GM21367 (cell line): Measurements from ENCODE around the gene KIRREL1.

Experiments
- ATAC-seq: cut with Tn5 transposase; IDR thresholded peaks from one replicate; pipeline ENCODE4 v1.9.1; 2021; ENCODE audit not compliant: unreplicated experiment

KIRREL1 gene

DNA sequence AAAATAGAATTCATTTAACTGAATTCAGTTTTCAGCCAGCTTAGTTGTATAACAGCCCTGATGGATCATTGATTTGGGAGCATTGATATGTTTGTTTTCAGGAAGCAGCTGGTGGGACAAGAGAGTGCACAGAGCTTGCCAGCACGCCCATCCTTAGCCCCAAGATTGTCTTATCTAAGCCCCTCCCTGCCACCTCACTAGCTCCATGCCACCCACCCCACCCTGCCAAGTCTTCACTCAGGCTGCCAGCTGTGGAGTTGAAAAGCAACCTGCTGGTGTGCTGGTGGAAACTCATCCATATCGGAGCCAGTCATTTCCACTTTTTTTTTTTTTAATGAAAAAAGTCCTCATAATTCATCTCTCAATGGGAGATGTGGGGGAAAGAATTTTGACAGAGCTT lies 11.8 kb downstream of the KIRREL1 start:
- no peak for ATAC-seq

DNA sequence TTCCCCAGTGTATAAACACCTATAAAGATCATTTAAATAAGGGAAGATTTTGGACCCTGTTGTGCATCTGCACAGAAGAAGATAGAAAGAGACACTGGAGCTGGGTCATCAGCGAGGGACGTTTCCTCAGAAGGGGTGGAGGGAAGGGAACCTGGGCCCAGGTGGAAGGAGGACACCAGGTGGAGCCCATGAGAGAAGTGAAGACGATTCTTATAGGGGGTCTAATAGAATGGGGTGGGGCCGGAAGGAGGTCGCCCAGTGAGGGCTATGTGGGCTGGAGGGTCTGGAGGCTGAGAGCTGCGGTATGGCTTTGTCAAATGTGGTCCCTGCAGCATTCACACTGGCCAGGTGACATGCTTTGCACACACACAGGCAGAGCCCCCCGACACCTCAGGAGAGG lies 13.7 kb downstream of the KIRREL1 start:
- no peak for ATAC-seq

DNA sequence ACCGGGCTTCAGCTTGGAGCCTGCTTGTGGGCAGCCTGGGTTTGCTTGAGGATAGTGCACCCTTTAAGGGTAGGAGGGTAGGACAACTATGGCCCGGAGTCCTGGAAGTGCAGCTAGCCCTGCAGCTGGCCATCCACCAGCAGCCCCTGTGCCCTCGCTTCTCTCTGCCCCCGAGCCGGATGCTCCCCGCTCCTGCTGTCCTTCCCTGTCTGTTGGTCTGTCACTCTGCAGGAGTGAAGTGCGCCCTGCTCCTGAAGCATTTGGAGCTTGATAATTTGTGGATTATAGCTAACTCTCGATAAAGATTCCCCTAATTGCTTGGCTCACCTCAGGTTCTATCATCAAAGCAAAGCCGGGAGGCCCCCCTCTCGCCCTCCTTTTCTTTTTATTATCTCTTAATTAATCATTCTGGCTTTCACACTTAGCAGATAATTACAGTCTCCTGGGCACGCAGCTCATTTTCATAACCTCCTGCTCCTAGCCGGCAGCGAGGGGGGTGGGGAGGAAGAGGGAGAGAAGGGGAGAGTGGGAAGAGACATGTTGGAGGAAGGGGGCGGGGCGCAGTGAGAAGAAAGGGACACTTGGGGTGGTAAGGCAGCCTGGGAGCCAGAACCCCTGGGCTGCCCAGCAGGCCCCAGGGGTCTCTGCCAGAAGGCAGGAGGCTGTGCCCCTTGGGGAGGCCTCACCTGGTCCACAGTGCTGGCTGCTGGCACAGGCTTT lies 14.4 kb downstream of the KIRREL1 start:
- ATAC-seq: no peak

DNA sequence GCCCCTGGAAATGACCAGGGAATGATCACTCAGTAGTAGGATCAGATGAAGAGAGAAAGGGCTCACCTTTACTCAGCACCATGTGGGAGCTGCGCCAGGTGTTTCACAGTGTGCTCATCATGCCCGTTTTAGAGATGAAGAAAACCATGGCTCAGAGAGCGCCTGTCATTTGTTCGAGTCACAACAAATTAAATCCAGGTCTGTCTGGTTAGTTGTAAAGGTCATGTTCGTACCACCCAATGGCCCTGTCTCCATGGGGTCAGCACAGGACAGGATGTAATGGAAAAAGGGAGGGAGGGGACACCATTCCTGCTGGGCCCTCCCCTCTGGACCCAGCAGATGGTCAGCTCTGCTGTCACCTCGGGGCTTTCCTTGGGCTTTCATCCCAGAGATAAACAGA lies 15.2 kb downstream of the KIRREL1 start:
- no peak for ATAC-seq

DNA sequence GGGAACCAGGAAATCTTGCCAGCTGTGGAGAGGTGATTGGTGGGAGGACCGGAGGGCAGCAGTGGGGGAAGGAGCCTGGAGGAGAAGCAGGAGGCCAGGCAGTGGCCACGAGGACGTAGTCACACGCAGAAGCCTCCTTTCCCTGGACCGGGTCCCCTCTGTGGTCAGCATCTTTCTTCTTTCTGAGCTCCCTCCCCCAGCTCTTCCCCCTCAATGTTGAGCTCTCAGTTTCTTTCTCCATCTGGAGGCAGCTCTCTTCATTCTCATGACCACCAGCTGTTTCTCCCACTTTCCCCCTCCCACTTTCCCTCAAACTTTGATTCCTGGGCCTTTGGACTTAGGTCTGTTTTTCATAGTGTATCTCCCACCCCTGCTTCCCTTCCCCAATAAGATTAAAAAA lies 18.3 kb downstream of the KIRREL1 start:
- ATAC-seq: no peak

DNA sequence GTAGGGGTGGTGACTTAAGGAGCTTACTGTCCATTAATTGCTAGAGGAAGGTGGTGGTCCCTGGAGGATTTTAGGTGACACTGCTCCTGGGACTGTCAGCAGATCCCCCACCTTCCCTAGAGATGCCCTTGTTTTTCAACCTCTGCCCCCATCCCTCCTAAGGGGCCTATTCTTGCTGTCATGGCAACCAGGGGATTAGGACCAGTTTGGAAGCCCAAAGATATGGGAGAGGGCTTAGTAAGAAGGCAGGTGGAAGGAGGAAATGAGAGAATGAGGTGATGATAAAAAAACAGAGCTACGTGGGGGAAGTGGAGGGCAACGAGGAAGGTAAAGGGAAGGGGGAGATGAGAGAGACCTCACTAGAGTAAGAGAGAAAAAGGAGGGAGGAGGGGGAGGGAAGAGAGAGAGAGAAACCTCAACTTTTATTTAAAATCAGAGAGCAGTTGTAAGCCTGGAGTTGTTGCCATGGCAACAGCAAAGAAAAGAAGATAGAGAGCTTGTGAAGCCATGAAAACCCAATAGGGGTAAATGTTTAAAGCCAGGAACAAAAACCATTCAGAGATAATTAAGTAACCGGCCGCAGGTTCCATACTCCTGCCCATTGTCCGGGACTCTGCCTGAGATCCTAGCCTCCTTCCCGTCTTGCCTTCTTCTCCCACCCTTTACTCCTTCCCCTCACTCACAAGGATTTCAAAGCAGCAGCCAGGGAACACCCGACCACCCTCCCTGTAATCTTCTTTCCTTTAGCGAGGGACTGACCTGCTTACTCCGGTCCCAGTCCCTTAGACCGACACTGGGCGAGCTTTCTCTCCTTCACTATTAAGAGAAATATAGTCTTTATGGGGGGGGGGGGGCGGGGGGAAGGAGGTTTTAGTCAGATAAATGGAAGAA lies 20.6 kb downstream of the KIRREL1 start:
- ATAC-seq: no peak

DNA sequence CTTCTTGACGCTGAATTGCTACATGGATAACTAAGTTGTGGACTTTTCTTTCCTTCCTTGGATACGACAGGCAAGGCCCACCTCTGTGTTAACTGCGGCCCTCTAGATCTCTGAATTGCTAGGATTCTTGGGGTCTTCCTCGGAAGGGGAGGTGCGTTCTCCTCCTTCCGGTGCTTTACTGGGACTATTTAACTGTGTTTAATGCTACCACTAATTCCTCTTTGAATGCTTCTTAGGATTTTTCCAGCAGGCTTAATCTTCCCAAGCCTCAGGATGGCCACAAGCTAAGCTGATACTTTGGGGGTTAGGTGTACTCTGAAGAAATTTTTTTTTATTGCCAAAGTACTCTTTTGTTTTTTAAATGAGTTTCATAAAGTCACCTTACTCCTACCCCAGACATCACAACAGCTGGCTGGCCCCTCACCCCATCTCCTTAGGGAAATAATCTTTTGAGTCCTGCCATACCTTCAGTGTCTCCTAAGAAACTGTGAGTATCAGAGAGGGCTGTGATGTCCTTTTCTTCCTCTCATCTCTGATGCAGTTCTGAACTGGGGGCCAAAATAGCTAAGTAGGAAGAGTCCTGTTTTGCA lies 21.4 kb downstream of the KIRREL1 start:
- no peak for ATAC-seq

DNA sequence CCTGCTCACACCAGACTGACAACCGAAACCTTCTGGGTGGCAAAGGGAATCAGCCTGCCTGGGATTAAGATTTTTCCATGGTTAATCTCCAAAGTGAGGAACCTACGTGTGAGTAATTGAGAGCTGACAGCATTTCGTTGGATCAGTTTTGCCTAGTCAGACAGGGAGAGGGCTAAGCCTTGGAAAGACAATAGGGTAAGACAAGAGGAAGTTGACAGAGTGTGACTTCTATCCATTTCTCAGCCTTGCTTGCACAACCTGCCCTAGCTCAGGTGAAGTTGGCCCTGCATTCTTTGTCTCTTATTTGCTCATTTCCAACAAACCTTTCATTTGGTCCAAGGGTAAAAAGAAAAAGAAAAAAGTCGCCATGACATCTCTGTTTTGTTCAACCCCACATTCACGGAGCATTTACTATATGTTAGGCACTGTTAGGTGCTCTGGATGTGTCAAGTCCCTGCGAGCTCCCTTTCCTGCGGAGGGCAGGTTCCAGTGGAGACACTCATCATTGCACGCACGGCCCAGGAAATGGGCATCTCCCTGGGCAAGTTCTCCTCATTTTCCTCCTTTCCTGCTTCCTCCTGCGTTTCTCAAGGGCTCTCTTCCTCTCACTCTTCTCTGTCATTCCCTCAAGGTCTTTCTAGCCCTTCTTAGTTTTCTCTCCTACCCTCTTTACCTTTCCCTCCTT lies 23.3 kb downstream of the KIRREL1 start:
- no peak for ATAC-seq

DNA sequence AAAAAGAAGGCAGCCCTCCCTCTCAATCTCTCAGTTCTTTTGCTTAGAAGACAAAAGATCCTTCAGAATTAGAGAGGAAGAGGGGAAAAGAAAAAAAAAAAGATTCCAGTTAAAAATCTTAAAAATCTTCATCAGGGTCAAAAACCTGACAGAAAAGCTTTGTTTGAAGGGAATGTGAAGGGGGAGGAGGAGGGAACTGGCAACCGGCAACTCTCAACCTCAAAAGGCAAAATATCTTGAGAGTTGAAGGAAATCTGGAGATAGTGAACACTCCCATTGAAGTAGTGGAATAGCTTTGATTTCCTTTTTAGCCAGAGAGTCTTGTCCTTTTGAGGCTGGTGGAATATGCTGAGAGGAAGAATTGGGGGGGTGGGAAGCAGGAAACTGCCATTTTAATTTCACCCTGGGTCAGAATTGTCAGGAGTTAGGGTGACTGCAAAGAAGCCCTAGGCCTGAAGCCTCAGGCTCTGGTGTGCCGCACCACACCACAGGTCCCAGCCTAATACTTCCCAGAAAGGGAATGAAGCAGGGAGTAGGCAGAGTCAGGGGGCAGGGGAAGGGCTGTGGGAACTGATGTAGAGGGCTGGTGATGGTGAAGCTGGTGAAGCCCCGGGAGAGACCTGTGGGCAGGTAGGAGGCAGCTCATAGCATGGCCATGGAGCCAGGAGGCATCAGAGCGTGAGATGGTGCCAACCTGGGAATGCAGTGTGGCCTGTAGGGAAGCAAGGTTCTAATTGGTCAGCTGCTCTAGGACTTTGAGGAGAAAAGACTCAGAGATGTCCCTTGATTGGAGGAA lies 24.6 kb downstream of the KIRREL1 start:
- no peak for ATAC-seq

DNA sequence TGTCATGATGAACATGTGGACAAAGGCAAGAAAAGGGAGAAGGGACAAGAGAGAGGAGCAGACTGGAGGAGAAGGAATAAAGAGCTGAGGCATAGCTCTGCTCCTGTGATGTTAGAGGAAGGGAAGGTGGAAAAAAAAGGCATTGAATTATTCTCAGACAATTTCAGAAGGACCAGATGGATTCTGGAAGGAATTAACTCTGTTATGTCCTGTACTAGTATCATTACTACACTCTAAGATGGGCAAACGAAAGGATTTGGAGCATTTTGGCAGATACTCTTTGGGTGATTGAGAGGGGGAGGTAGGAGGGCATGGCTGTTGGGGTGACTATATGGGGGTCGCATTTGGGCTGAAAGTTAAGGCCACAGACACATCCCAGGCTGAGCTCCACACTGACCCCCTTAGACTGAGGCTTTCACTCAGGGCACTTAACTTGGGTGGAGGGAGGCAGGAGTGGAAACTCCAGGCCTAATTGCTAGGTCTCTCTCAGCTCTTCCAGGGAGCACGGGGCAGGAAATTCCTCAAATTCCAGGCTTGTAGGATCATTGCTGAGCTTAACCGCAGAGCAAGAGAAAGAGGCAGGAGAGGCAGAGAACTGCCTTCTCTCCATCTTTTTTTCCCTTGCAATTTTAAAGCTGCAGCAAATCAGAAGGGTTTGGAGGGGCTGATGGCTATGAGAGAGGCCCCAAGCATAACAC lies 25.9 kb downstream of the KIRREL1 start:
- no peak for ATAC-seq

DNA sequence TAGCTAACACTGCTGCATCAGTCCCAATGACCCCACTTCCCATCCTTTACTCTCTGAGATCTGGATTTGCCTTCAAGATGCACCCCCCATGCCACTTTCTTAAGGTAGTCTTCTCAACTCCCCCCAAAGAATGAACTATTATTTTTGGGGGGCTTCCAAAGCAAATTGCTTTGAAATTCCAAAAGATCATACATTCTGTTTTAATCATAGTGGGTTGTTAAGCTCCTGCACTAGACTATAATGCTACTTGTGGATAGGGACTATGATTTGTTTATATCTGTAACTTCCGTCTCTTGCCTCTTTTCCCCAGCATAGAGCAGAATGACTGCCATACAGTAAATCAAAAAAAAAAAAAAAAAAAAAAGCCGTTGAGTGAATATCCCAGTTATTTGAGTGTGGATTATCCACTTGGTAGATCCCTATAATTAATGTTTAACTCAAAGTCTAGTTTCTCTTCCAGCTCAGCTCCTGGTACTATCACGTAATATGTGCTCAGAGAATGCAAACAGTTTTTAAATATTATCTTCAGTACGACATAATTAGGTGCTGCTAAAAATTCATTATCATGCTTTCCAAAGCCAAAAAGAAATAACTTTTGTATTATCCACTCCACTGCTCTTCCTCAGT lies 26.9 kb downstream of the KIRREL1 start:
- ATAC-seq: no peak

DNA sequence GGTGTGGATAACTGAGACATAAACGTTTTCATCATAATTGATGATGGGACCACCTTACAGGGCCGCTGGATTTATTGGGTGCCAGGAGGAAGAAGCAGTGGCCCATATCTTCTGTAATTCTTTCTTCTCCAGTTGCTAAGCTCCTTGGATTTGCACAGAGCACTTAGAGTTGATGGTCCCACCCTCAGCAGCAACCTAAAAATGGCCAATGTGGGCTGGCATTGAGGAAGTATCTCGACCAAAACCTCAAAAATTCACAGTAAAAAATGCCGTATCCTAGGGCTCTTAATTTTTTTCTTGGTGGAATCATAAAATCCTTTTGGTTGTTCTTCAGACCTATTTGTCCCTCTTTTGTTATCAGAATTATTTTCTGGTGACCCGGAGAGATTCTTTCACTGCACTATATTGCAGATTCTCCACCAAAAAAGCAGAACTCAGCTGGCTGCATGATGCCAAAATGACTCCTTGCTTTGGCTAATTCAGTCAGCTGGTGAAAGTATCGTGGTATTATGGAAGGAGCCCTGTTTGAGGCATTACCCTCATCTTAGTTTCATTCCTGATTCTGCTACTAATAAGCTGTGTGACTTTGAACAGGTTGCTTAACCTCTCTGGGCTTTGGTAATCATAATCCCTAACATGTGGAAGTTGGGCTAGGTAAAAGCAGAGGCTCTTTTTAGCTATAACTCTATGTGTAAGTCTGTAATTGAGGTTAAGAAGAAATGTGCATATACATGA lies 27.6 kb downstream of the KIRREL1 start:
- no peak for ATAC-seq

DNA sequence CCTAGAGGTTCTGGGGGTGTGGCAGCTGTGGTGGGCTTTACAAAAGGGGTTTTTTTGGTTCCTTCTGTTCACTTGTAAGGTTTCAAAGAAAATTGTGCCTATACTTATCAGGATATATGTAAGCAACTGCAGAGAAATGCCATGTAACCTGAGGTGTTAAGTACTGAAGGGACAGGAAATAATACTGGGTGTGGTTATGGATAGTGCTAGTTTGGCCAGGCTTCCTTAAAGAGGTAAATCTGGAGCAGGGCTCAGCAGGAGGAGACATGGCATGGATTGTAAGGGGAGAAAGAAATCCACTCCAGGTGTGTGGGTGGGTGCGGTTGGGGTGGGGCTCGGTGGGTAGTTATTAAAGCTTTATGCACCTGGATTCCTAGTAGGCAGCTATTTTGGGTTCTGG lies 28.3 kb downstream of the KIRREL1 start:
- no peak for ATAC-seq

DNA sequence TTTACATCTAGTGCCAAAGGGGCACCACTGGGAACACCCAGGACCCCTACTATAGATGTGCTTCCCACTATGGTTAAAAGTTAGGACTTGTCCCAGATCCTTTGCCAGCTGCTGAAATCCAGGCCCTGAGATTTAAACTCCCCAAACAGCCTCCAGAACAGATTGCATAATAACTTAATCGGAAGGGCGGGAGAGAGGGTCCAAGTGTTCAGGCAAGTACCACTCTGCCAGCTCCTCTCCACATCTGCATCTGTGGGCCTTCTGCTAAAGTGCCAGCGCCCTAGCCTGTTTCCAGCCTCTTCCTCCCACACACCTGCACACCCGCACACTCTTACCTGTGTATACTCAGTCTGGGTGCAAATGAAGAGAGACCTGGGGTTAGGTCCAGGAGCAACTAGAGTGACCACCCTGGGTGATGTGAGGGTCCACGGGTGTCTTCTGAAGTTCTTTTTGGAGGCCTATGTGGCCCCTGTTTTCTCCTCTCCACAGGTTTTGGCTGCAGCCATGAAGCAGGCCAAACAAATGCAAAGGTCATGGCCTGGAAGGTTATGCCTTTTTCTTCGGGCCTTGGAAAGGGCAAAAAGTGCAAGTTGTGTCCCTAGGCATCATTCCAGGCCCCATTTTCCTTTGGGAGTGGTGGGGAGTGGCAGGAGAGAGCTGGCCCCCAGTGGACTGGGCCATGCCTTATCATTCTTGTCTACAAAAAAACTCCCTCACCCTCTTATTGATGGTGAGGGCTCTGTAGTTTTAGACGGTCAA lies 29.3 kb downstream of the KIRREL1 start:
- no peak for ATAC-seq

DNA sequence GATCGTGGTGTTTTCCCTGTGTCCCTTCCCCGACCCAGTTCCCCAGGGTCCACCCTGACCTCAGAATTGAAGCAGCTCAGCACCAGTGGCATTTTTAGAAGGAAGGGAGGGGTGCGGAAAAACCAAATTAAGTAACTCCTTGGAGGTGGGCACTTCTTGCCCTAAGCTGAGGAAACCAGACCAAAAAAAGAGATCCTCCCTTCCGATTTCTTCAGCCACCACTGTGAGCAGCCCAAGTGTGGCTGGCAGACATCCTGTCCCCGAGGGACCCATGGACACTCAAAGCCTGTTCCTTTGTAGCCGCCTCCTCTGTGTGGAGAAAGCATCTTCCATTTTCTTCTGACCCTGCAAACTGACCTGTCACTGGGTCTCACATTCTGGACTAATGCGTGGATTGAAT lies 31.3 kb downstream of the KIRREL1 start:
- no peak for ATAC-seq

DNA sequence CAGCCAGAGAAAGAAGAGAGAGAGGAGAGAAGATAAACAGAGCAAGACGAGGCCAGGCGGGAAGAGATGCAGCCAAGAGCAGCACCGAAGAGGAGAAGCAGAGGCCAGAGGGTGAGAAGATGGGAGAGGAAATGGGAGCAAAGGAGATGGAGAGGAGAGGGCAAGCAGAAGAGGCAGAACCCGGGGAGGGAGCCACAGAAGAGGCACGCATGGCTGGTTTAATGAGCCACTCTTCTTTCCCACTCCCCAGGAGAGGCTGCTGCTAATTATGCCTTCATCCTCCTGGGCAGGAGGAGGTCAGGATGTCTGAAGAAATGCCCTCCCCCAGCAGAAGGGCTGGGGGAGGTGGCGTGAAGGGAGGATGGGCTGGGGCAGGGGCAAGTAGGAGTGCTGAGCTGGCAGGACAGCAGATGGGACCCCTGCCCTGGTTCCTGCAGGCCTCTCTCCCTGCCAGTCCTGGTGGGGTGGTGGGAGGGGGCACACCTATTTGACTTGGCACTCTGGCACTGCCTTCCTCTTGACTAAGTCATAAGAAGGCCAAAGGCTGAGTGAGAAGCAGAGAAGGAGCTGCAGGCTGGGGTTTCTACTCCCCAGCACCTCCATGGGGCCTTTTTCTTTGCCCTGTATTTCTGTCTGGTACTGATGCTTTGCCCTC lies 32.3 kb downstream of the KIRREL1 start:
- no peak for ATAC-seq

DNA sequence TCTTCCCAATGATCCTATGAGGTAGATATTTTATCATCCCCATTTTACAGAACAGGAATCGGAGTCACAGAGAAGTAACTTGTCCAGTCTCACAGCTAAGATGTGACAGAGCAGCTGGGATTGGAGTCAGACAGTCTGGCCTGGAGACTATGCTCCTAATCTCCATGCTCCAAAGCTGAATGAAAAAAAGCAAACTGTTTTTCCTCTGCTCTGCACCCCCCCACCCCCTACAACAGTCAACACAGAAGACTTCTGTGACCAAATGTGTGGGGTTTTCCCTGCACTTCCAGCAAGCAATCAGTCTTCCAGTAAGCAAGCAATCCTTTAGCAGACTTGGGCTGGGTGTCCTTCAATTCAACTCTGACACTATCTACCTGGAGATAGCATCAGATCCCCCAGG lies 33.2 kb downstream of the KIRREL1 start:
- ATAC-seq: no peak

DNA sequence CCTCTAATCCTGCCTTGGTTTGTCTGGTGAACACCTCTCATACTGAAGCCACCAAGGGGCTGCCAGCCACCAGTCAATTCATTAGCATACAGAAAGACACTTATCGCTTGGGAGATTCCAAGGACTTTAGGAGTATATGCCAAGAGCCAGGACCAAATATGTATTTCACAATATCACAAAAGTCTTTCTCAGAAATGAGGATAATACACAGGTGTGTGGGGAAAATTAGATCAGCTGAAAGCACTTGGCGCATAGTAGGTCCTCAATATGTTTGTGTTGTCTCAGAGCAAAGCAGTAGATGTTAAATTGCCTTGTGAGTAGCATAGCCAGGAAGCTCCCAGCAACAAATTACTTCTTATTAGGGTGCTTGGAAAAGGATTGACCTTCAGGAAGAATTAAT lies 34.1 kb downstream of the KIRREL1 start:
- no peak for ATAC-seq
